K562 (cell line): ENCODE data around the gene DPAGT1. TPM values are rescaled to one million over a fixed set of nuclear protein-coding genes. Genes with fewer than 3 reads are reported as not detected.

Source experiments
- ATAC-seq: fragments of 200-7000 bp; cut with Tn5 transposase; 3 replicates; pipeline ENCODE4 v1.9.1; 2020; ENCODE audit warnings: moderate library complexity
- BruUV-seq: library from RNA; stranded (reverse); fragments of 400-500 nt; replicated peaks from 2 replicates; lab custom pipeline; 2021; lab: Mats Ljungman, UMichigan
- CTCF ChIA-PET: fragments of 300-600 bp; formaldehyde crosslinking; extraction: SDS; loops from one replicate; lab custom pipeline; 2021; ENCODE audit warnings: low intra/inter-chr PET ratio; lab: Yijun Ruan, JAX
- POLR2A ChIA-PET: fragments of 300-600, 350-650 bp; sonication (Branson Sonifier 250); formaldehyde crosslinking; extraction: SDS; loops from one replicate; lab custom pipeline; 2021; ENCODE audit warnings: antibody characterized with exemption, inconsistent platforms; lab: Yijun Ruan, JAX
- DNase-seq, 4 experiments: peaks; one replicate each; pipeline versions ENCODE4 v3.0.0 to v3.0.0-alpha.2; 2011 to 2018; ENCODE audit warnings: low spot score in 3 of 4, mixed read lengths in 3 of 4; ENCODE audit errors: extremely low read depth in 1 of 4
- FAIRE-seq: peaks from 2 replicates; lab custom pipeline; 2011; peaks lifted over from hg19 to GRCh38; lab: Jason Lieb, UNC
- H2AFZ ChIP-seq: 2 replicates; pipeline ENCODE4 v1.6.0; 2011; ENCODE audit warnings: low read depth, low read length, control low read depth, inconsistent platforms
- H3K27ac ChIP-seq: fragments of 200-600 bp; 3 replicates; pipeline ENCODE4 v1.8.0; 2011; ENCODE audit warnings: low read depth, mild to moderate bottlenecking, control low read depth, inconsistent platforms, low read length, moderate library complexity, mixed read lengths; ENCODE audit errors: extremely low read depth
- H3K27me3 ChIP-seq, 2 experiments: fragments of 300-600 bp in 1 of 2; 2 replicates in 1 of 2; 3 replicates in 1 of 2; pipeline versions ENCODE4 v1.6.0 to v1.8.0; 2011; ENCODE audit warnings: inconsistent platforms in 2 of 2, low read length in 2 of 2, mild to moderate bottlenecking in 1 of 2, mixed read lengths in 1 of 2, moderate library complexity in 1 of 2; ENCODE audit not compliant: control insufficient read depth in 2 of 2, insufficient read depth in 2 of 2
- H3K36me3 ChIP-seq: fragments of 300-600 bp; 3 replicates; pipeline ENCODE4 v1.8.0; 2011; ENCODE audit warnings: mild to moderate bottlenecking, low read length, inconsistent platforms; ENCODE audit not compliant: control insufficient read depth, insufficient read depth
- H3K4me1 ChIP-seq, 2 experiments: fragments of 200-600 bp in 1 of 2; replicated peaks in 1 of 2; 2 replicates in 1 of 2; 3 replicates in 1 of 2; pipeline versions ENCODE4 v1.5.1 to v1.8.0; 2011; ENCODE audit warnings: inconsistent platforms in 2 of 2, low read length in 2 of 2, mild to moderate bottlenecking in 1 of 2, mixed read lengths in 1 of 2, moderate library complexity in 1 of 2; ENCODE audit not compliant: control insufficient read depth in 2 of 2, insufficient read depth in 2 of 2
- H3K4me2 ChIP-seq: 2 replicates; pipeline ENCODE4 v1.6.1; 2011; ENCODE audit warnings: low read length, control low read depth, inconsistent platforms, mixed read lengths; ENCODE audit not compliant: insufficient read depth
- H3K4me3 ChIP-seq: fragments of 200-600 bp; sonication (generic), shearing (Covaris generic); 2 replicates; pipeline ENCODE4 v1.5.1; 2016; ENCODE audit warnings: control low read depth, inconsistent platforms
- H3K79me2 ChIP-seq: fragments of 200-600 bp; 3 replicates; pipeline ENCODE4 v1.8.0; 2011; ENCODE audit warnings: low read length, inconsistent platforms; ENCODE audit not compliant: control insufficient read depth, insufficient read depth
- H3K9ac ChIP-seq, 2 experiments: 2 replicates each; pipeline versions ENCODE4 v1.6.0 to v1.6.1; 2011; ENCODE audit warnings: low read depth in 2 of 2, low read length in 2 of 2, control low read depth in 1 of 2, inconsistent platforms in 1 of 2, mild to moderate bottlenecking in 1 of 2, mixed read lengths in 1 of 2; ENCODE audit not compliant: insufficient read depth in 1 of 2
- H3K9me1 ChIP-seq: one replicate; pipeline ENCODE4 v1.6.0; 2011; ENCODE audit warnings: inconsistent platforms, mild to moderate bottlenecking, low read length, moderate library complexity; ENCODE audit not compliant: control insufficient read depth, insufficient read depth
- H3K9me3 ChIP-seq: replicated peaks from 2 replicates; pipeline ENCODE4 v1.5.1; 2011; ENCODE audit warnings: low read depth, low read length, inconsistent platforms; ENCODE audit not compliant: control insufficient read depth, insufficient read depth
- H4K20me1 ChIP-seq: replicated peaks from 2 replicates; pipeline ENCODE4 v1.6.1; 2011; ENCODE audit warnings: low read length, inconsistent platforms, mixed read lengths; ENCODE audit not compliant: control insufficient read depth, insufficient read depth
- BCLAF1 ChIP-seq, 2 experiments: fragments of 450-650 bp in 1 of 2; IDR thresholded peaks; 2 replicates each; pipeline ENCODE4 v1.6.1; 2011 to 2017; ENCODE audit warnings: low read depth in 2 of 2, antibody characterized with exemption in 1 of 2, borderline replicate concordance in 1 of 2, low read length in 1 of 2, mild to moderate bottlenecking in 1 of 2, mixed read lengths in 1 of 2; ENCODE audit not compliant: control insufficient read depth in 1 of 2
- CREM ChIP-seq: IDR thresholded peaks from 2 replicates; pipeline ENCODE4 v1.6.1; 2014; ENCODE audit warnings: antibody characterized with exemption, low read depth
- ETS1 ChIP-seq: conservative IDR thresholded peaks from 2 replicates; pipeline ENCODE4 v1.6.1; 2011; ENCODE audit warnings: low read depth, mild to moderate bottlenecking, low read length; ENCODE audit not compliant: control insufficient read depth
- MNT ChIP-seq, 2 experiments: fragments of 450-650 bp; conservative IDR thresholded peaks; 2 replicates each; pipeline ENCODE4 v1.6.1; 2017; ENCODE audit warnings: mild to moderate bottlenecking in 2 of 2, moderate library complexity in 2 of 2
- MYNN ChIP-seq, 2 experiments: sonication (generic); formaldehyde crosslinking in 1 of 2; IDR thresholded peaks; 2 replicates each; pipeline versions ENCODE4 v1.5.0 to v1.6.1; 2016 to 2020; ENCODE audit warnings: antibody characterized with exemption in 1 of 2, missing genetic modification reagents in 1 of 2
- NR3C1 ChIP-seq: sonication (generic); formaldehyde crosslinking; IDR thresholded peaks from 2 replicates; pipeline ENCODE4 v1.8.1; 2022; ENCODE audit warnings: missing genetic modification reagents
- OTX1 ChIP-seq: fragments of 450-650 bp; formaldehyde crosslinking; IDR thresholded peaks from 2 replicates; pipeline ENCODE4 v1.4.0; 2022; ENCODE audit warnings: mild to moderate bottlenecking
- POLR2AphosphoS5 ChIP-seq: IDR thresholded peaks from 2 replicates; pipeline ENCODE4 v1.6.1; 2011; ENCODE audit warnings: mild to moderate bottlenecking, low read depth, low read length, moderate library complexity; ENCODE audit not compliant: control insufficient read depth, insufficient read depth
- ZNF253 ChIP-seq: fragments of 250-450 bp; sonication (Bioruptor Pico); conservative IDR thresholded peaks from 2 replicates; pipeline ENCODE4 v1.6.1; 2021; ENCODE audit warnings: mild to moderate bottlenecking
- ZNF395 ChIP-seq: fragments of 200-800 bp; sonication (Bioruptor generic); IDR thresholded peaks from 2 replicates; pipeline ENCODE4 v1.6.1; 2017; ENCODE audit warnings: missing genetic modification characterization, missing compliant biosample characterization
- WGBS: fragments of 100-300 bp; shearing (Covaris generic); methylation state at CpG from one replicate; pipeline ENCODE4 v1.1.6; 2016; ENCODE audit warnings: low coverage, mixed read lengths; ENCODE audit not compliant: insufficient coverage; ENCODE audit errors: missing lambda C conversion rate; 5-methylcytosine and 5-hydroxymethylcytosine counted together
- in situ Hi-C: fragments of 300-500 bp; cut with MboI; formaldehyde crosslinking; loops from 4 replicates; pipeline ENCODE4 v1.15.0; 2018; ENCODE audit warnings: inconsistent platforms, mixed read lengths
- intact Hi-C: fragments of 100-400 bp; cut with micrococcal nuclease; formaldehyde crosslinking; loops from 2 replicates; pipeline ENCODE4 v1.14.2; 2022
- polyA plus RNA-seq, 8 experiments: library from polyadenylated mRNA; depleted of rRNA in 4 of 8; stranded (reverse) in 5 of 8; unstranded in 3 of 8; fragments of >200 nt; fragmentation: Nextera tagmentation in 2 of 8; fragmentation: Illumina TruSeq in 1 of 8; extraction: Ambion mirVana in 2 of 8; extraction: Trizol in 1 of 8; gene quantifications; 2 replicates each; pipeline versions ENCODE4 v1.2.1 to v1.2.3, GENCODE V29; 2011 to 2014; ENCODE audit warnings: inconsistent platforms in 1 of 8, missing spikeins in 1 of 8
- total RNA-seq, 7 experiments: library from RNA; depleted of rRNA in 6 of 7; stranded (reverse); fragments of >200 nt in 6 of 7; fragmentation: Illumina TruSeq in 2 of 7; extraction: Trizol in 2 of 7; gene quantifications; 2 replicates each; pipeline versions ENCODE4 v1.2.1 to v1.2.3, GENCODE V29; 2011 to 2021; ENCODE audit warnings: low replicate concordance in 1 of 7

The DPAGT1 gene
- total and polyA plus RNA-seq, 9 of the 15 experiments (the other 6 are each of a cell fraction or from before 2014, with no cell fraction given) = 29.9 to 135 (median 85.0) TPM

GRCh38 chr11:119100994-119101758, 477 bp downstream of the DPAGT1 start:
- Histone ChIP-seq H3K9me1 (no peaks in the 10 kb centered on the region), H3K4me2 (peak overlapping the region; percentile 96), H3K9ac (peak overlapping the region; percentile 94 to 96), H2AFZ (peak overlapping the region; percentile 95), H3K4me1 (peaks cover 29 to 32% of the 10 kb centered on the region in 2 experiments), H3K27ac (peak overlapping the region; percentile 99), H3K79me2 (peaks cover 31% of the 10 kb centered on the region), H4K20me1 (no peaks in the 10 kb centered on the region), H3K9me3 (no peaks in the 10 kb centered on the region), H3K27me3 (no peaks in the 10 kb centered on the region), H3K36me3 (peaks cover 37% of the 10 kb centered on the region), H3K4me3 (peak overlapping the region; percentile 79)
- ChIA-PET CTCF (interaction anchor here (0.7 to 1.4 kb wide), 2 partner anchors 96 to 221 kb away, joined by 3 to 5 read pairs; no protein-coding TSS in a partner anchor), POLR2A (interaction anchor here (0.6 to 1.7 kb wide), 8 partner anchors 7 to 226 kb away, joined by 3 to 11 read pairs (median 5); partner anchors contain the start of gene HMBS)
- intact Hi-C loops = loop anchor here (2.0 to 5.0 kb wide), 4 partner anchors 56 to 189 kb away; partner anchors contain the start of genes RPS25, SLC37A4 and TRAPPC4
- 1% methylated on average over 25 of the region's 29 CpGs for WGBS
- TSS peak; percentile 58 for BruUV-seq
- in situ Hi-C loops = loop anchor here (5.0 kb wide), 1 partner anchor 96 kb away; no protein-coding TSS in a partner anchor
- peak; percentile 49 to 68 (median 56) for DNase-seq
- FAIRE-seq = no peak
- peak; percentile 67 for ATAC-seq
- TF ChIP-seq BCLAF1 (IDR thresholded peaks at IDR 0.05; ENCODE audit: borderline replicate concordance in 1 of 2, control insufficient read depth in 1 of 2, low read depth in 2 of 2, low read length in 1 of 2) (no peak), ETS1 (peak; percentile 35; the same call in 1 of the 2 replicates), POLR2AphosphoS5 (no peak), MNT (conservative IDR thresholded peaks at IDR 0.05) (no peak), MYNN (IDR thresholded peaks at IDR 0.05) (no peak), MYNN (CRISPR knock-in tag; IDR thresholded peaks at IDR 0.05) (no peak), NR3C1 (no peak), OTX1 (CRISPR knock-in tag) (no peak), ZNF253 (no peak), CREM (peak; percentile 30; the same call in 1 of the 2 replicates), ZNF395 (no peak)
